ENCODE data around the gene TICAM2. TPM values are rescaled to one million over a fixed set of nuclear protein-coding genes. Genes with fewer than 3 reads are reported as not detected.
"Not testable (repeated sequence)": the region's sequence is repeated elsewhere in the genome, so short reads cannot be mapped to it uniquely, and the experiment has no call there.

The TICAM2 gene
- 0.84 and 1.00 TPM in 2 replicates for total RNA-seq

GRCh38 chr5:115601701-115602590, at the start of gene TICAM2:
TSS of gene TICAM2 (minus strand) at chr5:115602479. CDS start at chr5:115581256, 21,223 bp downstream.
- intact Hi-C loops (cut with micrococcal nuclease) = loop anchor here (1.0 kb wide), 1 partner anchor 24 kb away; the partner anchor contains the start of gene TMED7

GRCh38 chr5:115649541-115649940, 47.3 kb upstream of the TICAM2 start:
- intact Hi-C loops (cut with micrococcal nuclease) = no loop called here

- intact Hi-C loops (cut with micrococcal nuclease) = no loop called here
Measured at GRCh38 chr5:115648056-115648455, 45.8 kb upstream of the TICAM2 start.

- intact Hi-C loops (cut with micrococcal nuclease) = not testable (repeated sequence)
Measured at GRCh38 chr5:115645386-115645785, 43.1 kb upstream of the TICAM2 start.

GRCh38 chr5:115644046-115644445, 41.8 kb upstream of the TICAM2 start:
- intact Hi-C loops (cut with micrococcal nuclease) = no loop called here

GRCh38 chr5:115641948-115642347, 39.7 kb upstream of the TICAM2 start:
- intact Hi-C loops (cut with micrococcal nuclease) = no loop called here

- intact Hi-C loops (cut with micrococcal nuclease) = no loop called here
Measured at GRCh38 chr5:115640274-115640673, 38.0 kb upstream of the TICAM2 start.

- intact Hi-C loops (cut with micrococcal nuclease) = no loop called here
Measured at GRCh38 chr5:115639377-115639776, 37.1 kb upstream of the TICAM2 start.

GRCh38 chr5:115637507-115637906, 35.2 kb upstream of the TICAM2 start:
- intact Hi-C loops (cut with micrococcal nuclease) = no loop called here

GRCh38 chr5:115636008-115636407, 33.7 kb upstream of the TICAM2 start:
- intact Hi-C loops (cut with micrococcal nuclease) = no loop called here

GRCh38 chr5:115634343-115635132, 32.3 kb upstream of the TICAM2 start:
- intact Hi-C loops (cut with micrococcal nuclease) = loop anchor here (1.0 to 5.0 kb wide), 5 partner anchors 8 to 434 kb away; partner anchors contain the start of gene TMED7

- intact Hi-C loops (cut with micrococcal nuclease) = loop anchor here (5.0 kb wide), 3 partner anchors 142 to 463 kb away; partner anchors contain the start of genes COMMD10 and TRIM36
Measured at GRCh38 chr5:115629903-115630302, 27.6 kb upstream of the TICAM2 start.

GRCh38 chr5:115627295-115627865, 25.1 kb upstream of the TICAM2 start:
- intact Hi-C loops (cut with micrococcal nuclease) = loop anchor here (5.0 kb wide), 2 partner anchors 460 kb away; partner anchors contain the start of genes COMMD10 and TRIM36

- intact Hi-C loops (cut with micrococcal nuclease) = loop anchor here (1.0 to 5.0 kb wide), 7 partner anchors 8 to 461 kb away; partner anchors contain the start of genes AP3S1, ATG12, CCDC112 and COMMD10
Measured at GRCh38 chr5:115626445-115626823, 24.2 kb upstream of the TICAM2 start.

GRCh38 chr5:115625579-115626444, 23.5 kb upstream of the TICAM2 start, which contains the start of gene TMED7:
TSS of gene TMED7 (minus strand) at chr5:115626036. CDS start at chr5:115625792, 244 bp downstream.
- intact Hi-C loops (cut with micrococcal nuclease) = loop anchor here (1.0 to 5.0 kb wide), 7 partner anchors 8 to 461 kb away; partner anchors contain the start of genes AP3S1, ATG12, CCDC112 and COMMD10

GRCh38 chr5:115624994-115625393, 22.7 kb upstream of the TICAM2 start:
- intact Hi-C loops (cut with micrococcal nuclease) = loop anchor here (5.0 kb wide), 2 partner anchors 458 to 462 kb away; partner anchors contain the start of genes COMMD10 and TRIM36

GRCh38 chr5:115623658-115624057, 21.4 kb upstream of the TICAM2 start:
- intact Hi-C loops (cut with micrococcal nuclease) = no loop called here

GRCh38 chr5:115621365-115621900, 19.2 kb upstream of the TICAM2 start:
- intact Hi-C loops (cut with micrococcal nuclease) = no loop called here

- intact Hi-C loops (cut with micrococcal nuclease) = no loop called here
Measured at GRCh38 chr5:115616892-115617291, 14.6 kb upstream of the TICAM2 start.

- intact Hi-C loops (cut with micrococcal nuclease) = no loop called here
Measured at GRCh38 chr5:115616472-115616871, 14.2 kb upstream of the TICAM2 start.

Measured in T-helper 2 cell treated with Interferon-gamma antibody and Interleukin-4, amounts not matched to agents 100 ng/mL and 5 ng/mL, for 36 hours (primary cell).